Measurements from ENCODE around the gene MGLL.
A peak's percentile ranks its signal among the peaks of the same experiment; 100 is the strongest.

MGLL gene

DNA sequence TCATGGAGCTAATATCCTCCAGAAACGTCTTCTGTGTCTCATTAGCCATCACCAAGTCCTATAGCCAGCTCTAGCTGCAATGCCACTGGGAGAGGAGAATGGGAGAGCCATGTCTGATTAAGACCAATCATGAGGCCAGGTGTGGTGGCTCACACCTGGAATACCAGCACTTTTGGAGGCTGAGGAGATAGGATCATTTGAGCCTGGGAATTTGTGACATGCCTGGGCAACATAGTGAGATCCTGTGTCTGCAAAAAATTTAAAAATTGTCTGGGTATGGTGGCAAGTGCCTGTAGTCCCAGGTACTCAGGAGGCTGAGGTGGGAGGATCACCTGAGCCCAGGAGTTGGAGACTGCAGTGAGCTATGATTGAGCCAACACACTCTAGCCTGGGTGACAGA lies 13.1 kb downstream of the MGLL start:
- no peak overlapping the region for H3K4me3 ChIP-seq (ENCODE audit: low read depth, low read length)
- TF ChIP-seq, protein P1, sequence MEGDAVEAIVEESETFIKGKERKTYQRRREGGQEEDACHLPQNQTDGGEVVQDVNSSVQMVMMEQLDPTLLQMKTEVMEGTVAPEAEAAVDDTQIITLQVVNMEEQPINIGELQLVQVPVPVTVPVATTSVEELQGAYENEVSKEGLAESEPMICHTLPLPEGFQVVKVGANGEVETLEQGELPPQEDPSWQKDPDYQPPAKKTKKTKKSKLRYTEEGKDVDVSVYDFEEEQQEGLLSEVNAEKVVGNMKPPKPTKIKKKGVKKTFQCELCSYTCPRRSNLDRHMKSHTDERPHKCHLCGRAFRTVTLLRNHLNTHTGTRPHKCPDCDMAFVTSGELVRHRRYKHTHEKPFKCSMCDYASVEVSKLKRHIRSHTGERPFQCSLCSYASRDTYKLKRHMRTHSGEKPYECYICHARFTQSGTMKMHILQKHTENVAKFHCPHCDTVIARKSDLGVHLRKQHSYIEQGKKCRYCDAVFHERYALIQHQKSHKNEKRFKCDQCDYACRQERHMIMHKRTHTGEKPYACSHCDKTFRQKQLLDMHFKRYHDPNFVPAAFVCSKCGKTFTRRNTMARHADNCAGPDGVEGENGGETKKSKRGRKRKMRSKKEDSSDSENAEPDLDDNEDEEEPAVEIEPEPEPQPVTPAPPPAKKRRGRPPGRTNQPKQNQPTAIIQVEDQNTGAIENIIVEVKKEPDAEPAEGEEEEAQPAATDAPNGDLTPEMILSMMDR (IDR thresholded peaks at IDR 0.05; ENCODE audit: insufficient read depth, low read depth, low read length, missing control alignments) = no peak
- DNase-seq (ENCODE audit: low read depth) = no peak

DNA sequence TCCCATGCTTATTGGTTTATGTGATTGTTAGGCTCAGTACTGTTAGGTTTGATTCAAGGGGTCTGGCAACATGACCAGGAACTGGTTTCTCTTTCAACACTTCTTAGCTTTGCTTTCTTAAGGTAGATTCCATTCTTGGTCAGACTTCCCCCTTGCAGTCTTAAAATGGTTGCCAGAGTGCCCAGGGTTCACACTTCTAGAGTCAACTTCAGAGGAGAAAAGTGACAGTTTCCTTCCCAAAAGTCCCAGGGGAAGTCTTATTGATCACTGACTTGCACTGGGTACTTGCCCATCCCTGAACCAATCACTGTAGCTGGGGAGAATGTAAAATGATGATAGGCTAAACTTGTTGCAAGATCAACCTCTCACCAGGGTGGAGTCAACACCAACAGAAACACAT lies 14.1 kb downstream of the MGLL start:
- no peak overlapping the region for H3K4me3 ChIP-seq (ENCODE audit: low read depth, low read length)
- TF ChIP-seq, protein P1 (IDR thresholded peaks at IDR 0.05; ENCODE audit: insufficient read depth, low read depth, low read length, missing control alignments) = no peak
- peak; percentile 74 for DNase-seq (ENCODE audit: low read depth)

DNA sequence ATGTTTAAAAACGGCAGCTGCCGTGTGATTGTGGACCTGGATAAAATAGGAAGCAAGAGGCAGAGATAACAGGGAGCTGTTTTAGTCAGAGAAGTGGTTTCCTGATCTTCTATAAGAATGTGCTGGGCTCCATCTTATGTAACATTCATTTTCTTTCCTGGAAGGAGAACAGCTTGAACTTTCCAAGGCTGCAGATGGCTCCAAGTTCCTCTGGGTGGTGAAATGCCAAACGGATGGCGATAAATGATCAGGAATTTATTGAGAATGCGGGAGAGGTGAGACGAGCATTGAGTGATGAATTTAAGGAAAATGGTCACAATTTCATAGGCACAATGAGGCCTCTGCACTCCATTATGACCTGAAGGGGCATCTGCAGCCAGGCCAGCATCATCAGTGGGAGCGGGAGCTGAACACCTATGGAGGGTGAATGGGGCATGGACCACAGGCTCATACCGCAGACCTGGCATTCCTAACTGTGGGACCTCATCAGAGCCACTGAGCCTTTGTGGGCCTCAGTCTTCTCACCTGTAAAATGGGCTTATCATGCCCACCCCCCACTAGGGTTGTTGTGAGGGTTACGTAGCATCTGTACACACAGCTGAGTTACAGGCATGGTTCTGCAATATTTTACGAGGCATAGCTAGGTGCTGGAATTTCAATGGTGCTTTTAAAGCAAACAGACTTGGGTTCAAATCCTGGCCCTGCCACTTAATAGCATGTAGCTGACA lies 17.1 kb downstream of the MGLL start:
- TF ChIP-seq, protein P1 (IDR thresholded peaks at IDR 0.05; ENCODE audit: insufficient read depth, low read depth, low read length, missing control alignments) = no peak
- no peak for DNase-seq (ENCODE audit: low read depth)
- H3K4me3 ChIP-seq (ENCODE audit: low read depth, low read length) = no peak overlapping the region

DNA sequence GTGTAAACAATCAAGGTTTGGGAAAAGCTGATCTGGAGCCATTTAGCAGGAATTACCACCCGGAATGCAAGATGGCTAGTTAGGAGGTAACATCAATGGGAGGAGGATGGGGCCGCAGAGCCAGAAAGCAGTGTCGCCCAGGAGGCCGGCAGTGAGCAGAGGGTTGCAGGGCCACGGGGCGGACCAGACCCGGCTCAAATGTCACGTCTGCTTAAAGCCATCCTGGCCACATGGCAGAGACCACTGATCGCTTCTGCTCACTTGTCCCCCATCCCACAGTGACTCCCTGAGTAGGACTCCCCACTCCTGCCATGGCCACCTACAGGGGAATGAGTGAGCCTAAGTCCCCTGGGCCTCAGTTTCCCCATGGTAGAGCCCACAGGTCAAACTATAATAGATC lies 18.2 kb downstream of the MGLL start:
- H3K4me3 ChIP-seq (ENCODE audit: low read depth, low read length) = no peak overlapping the region
- TF ChIP-seq, protein P1 (IDR thresholded peaks at IDR 0.05; ENCODE audit: insufficient read depth, low read depth, low read length, missing control alignments) = no peak
- DNase-seq (ENCODE audit: low read depth) = no peak

DNA sequence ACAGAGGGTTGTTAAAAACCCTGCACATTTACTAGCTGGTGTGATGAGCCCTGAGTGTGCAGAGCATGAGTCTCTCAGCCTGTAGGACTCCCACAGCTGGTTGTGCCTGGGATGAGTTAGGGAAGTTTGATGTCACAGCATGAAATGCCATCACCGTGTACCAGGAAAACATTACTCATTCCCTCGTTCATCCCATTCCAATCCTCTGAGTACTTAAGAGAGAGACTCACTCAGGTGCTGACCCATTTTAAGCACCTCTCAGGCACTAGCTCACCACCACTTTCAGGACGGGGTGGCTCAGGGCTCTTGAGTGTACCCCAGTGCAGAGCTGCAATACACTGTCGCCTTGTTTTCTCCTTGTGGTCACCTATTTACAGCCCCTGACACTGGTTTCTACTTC lies 18.7 kb downstream of the MGLL start:
- DNase-seq (ENCODE audit: low read depth) = no peak
- no peak overlapping the region for H3K4me3 ChIP-seq (ENCODE audit: low read depth, low read length)
- TF ChIP-seq, protein P1 (IDR thresholded peaks at IDR 0.05; ENCODE audit: insufficient read depth, low read depth, low read length, missing control alignments) = no peak

DNA sequence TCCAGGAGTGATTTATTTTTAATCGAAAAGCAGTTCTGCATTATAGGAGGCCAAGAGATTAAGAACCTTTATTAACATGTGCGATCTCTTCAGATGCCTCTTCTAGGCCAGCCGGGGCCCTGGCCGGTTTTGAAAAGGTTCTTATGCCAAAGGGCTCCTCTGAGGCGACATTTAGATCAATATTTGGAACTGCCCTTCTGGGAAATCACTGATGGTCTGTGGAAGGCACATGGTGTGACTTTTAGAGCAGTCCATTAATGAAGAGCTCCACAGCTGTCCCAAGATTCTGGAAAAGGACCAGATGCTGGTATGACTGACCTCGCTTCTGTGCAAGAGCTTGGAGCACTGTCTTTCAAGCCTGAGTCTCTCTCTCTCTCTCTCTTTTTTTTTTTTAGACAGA lies 19.7 kb downstream of the MGLL start:
- DNase-seq (ENCODE audit: low read depth) = no peak
- TF ChIP-seq, protein P1 (IDR thresholded peaks at IDR 0.05; ENCODE audit: insufficient read depth, low read depth, low read length, missing control alignments) = no peak
- H3K4me3 ChIP-seq (ENCODE audit: low read depth, low read length) = no peak overlapping the region

DNA sequence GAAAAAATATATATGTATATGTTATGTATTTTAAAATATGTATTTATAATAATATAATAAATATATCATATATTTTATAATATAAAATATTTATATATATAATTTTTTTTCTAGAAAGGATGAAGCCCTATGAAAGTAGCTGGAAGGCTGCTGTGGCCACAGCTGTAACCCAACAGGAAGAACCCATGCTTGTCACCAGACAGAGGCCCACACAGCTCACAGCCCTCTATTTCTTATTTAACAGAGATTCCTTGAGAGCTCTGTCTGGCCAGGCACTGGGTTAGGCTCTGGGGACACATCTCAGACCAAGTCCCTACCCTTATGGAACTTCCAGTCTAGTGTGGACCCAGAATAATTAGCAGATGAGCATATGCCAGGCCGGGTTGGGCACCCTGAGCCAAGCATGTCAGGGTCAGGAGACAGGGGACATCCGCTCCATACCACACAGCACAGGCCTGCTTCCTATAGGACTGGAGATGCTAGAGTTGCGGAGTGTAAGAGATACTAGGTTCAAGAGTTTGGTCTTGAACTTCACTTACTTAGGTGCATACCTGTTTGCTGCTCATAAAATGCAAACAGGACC lies 20.5 kb downstream of the MGLL start:
- no peak overlapping the region for H3K4me3 ChIP-seq (ENCODE audit: low read depth, low read length)
- TF ChIP-seq, protein P1 (IDR thresholded peaks at IDR 0.05; ENCODE audit: insufficient read depth, low read depth, low read length, missing control alignments) = no peak
- DNase-seq (ENCODE audit: low read depth) = no peak
